GM15510 (cell line): Measurements from ENCODE around the gene ZNF682.

ENCODE experiments used
- POLR2A ChIP-seq: IDR thresholded peaks from 3 replicates; pipeline ENCODE4 v1.6.1; 2011; ENCODE audit warnings: borderline replicate concordance; ENCODE audit not compliant: insufficient read length; ENCODE audit errors: extremely low read depth

The ZNF682 gene

GRCh38 chr19:20028611-20029010 lies 10.7 kb downstream of the ZNF682 start:
- TF ChIP-seq POLR2A, result no peak

DNA sequence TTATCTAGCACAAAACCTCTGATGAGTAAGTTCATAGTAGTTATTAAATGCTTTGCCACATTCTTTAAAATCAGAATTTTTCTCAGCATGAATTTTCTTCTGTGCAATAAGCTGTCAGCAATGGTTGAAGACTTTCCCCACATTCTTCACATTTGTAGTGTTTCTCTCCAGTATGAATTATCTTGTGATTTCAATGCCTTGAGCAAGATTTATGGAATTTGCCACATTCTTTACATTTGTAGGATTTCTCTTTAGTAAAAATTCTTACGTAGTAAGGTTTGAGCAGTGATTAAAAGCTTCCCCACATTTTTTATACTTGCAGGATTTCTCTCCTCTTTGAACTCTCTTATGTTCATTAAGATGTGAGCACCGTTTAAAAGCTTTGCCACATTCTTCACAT lies 33.6 kb downstream of the ZNF682 start:
- TF ChIP-seq POLR2A, result no peak

GRCh38 chr19:19997656-19998268 lies 41.5 kb downstream of the ZNF682 start:
- TF ChIP-seq POLR2A, result no peak

- no peak for TF ChIP-seq POLR2A
Measured at GRCh38 chr19:19966862-19967261, 72.4 kb downstream of the ZNF682 start.

DNA sequence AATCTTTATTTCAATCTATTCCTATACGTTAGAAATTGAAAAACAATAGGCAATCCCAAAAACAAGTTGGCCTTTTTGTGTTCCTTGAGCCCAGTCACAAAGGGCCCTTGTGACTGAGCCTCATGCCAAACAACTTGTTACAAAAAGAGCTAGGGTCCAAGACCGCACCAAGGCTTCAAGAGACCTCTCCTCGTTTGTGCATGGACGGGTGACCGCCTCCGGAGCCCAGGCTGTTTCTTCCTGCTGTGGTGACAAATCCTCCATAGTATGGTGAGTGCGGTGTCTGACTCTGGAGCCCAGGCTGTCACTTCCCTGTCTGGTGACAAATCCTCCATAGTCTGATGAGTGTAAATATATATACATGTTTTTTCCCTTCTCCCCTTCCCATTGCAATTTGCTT lies 74.9 kb downstream of the ZNF682 start:
- TF ChIP-seq POLR2A, result no peak

- TF ChIP-seq POLR2A, result no peak
Measured at GRCh38 chr19:19956434-19957075, 82.8 kb downstream of the ZNF682 start.

DNA sequence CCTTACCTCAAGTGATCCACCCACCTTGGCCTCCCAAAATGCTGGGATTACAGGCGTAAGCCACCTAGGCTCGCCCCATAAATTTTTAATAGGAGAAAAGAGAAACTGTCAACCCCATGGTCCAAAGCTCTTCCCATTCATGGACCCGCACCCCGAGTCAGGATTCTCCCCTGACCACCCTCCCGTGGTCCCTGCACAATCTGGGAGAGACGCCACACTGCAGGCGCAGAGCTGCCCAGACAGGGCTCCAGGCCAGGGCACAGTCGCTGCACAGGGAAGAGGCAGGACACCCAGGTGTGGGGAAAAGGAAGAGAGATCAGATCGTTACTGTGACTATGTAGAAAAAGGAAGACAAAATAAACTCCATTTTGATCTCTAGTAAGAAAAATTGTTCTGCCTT lies 84.1 kb downstream of the ZNF682 start:
- no peak for TF ChIP-seq POLR2A
